IMR-90 (cell line): ENCODE data around the gene WDR74. TPM values are rescaled to one million over a fixed set of nuclear protein-coding genes. Genes with fewer than 3 reads are reported as not detected.

Experiments
- microRNA-seq, 2 experiments: library from miRNA; stranded (forward) in 1 of 2; unstranded in 1 of 2; fragments of 10-50 nt in 1 of 2; fragments of <30 nt in 1 of 2; gene quantifications in 1 of 2; microRNA quantifications in 1 of 2; one replicate each; pipeline versions ENCODE3 to v1.1.0; 2013 to 2020; ENCODE audit not compliant: insufficient read depth in 1 of 2, insufficient read length in 1 of 2, unreplicated experiment in 1 of 2
- polyA plus RNA-seq, 3 experiments: library from polyadenylated mRNA; depleted of rRNA; stranded (reverse); fragments of >200 nt; gene quantifications; 2 replicates each; pipeline ENCODE4 v1.2.3, GENCODE V29; 2012; ENCODE audit warnings: low replicate concordance in 1 of 3
- small RNA-seq, 5 experiments: library from RNA; depleted of rRNA; stranded (forward); fragments of <200 nt; gene quantifications; one replicate each; pipeline ENCODE3, GENCODE V24; 2012
- total RNA-seq: library from RNA; depleted of rRNA; stranded (reverse); fragments of >200 nt; gene quantifications from 2 replicates; pipeline ENCODE4 v1.2.3, GENCODE V29; 2012; rRNA removed

WDR74 gene
- total and polyA plus RNA-seq, 2 of the 4 experiments (the other 2 are of a cell fraction) = 38.4 to 44.3 TPM

Small RNAs within 50 kb of the gene (microRNA-seq; reads per million reads assigned to microRNA genes)
- gene MIR6514 (ENCODE audit: insufficient read depth in 1 of 2, insufficient read length in 1 of 2, unreplicated experiment in 1 of 2) = 1.1 to 41.3 reads per million in 2 experiments
- gene MIR6748 (ENCODE audit: unreplicated experiment) = not detected
- gene RF00099 (ENCODE audit: insufficient read depth, insufficient read length) = not detected
- gene RNU6-118P (ENCODE audit: insufficient read depth, insufficient read length) = not detected
- not detected for gene SNORD22 (ENCODE audit: insufficient read depth, insufficient read length)
- gene SNORD26 (ENCODE audit: insufficient read depth, insufficient read length) = not detected
- not detected for gene SNORD27 (ENCODE audit: insufficient read depth, insufficient read length)
- not detected for gene SNORD28 (ENCODE audit: insufficient read depth, insufficient read length)
- 51.7 reads per million, percentile 75 among the genes with 10 or more reads in this experiment for gene SNORD30 (ENCODE audit: insufficient read depth, insufficient read length)

Small RNAs within 50 kb of the gene (small RNA-seq; reads per million reads assigned to genes)
- gene MIR6514 (0 to 7.2 (median 3.7) reads per million in 5 experiments), gene RF00099 (0 reads per million in 5 experiments), gene RNU6-118P (0 reads per million in 5 experiments), gene SNORD22 (0 reads per million in 5 experiments), gene SNORD26 (0 reads per million in 5 experiments), gene SNORD27 (0 reads per million in 5 experiments), gene SNORD28 (0 reads per million in 5 experiments), gene SNORD30 (4.6 to 261 (median 33.3) reads per million in 5 experiments)

Other genes with a start within 250 kb of the WDR74 start
- 3.3 and 4.3 TPM in 2 replicates for gene TUT1, start 248.1 kb downstream of the WDR74 start, total RNA-seq
- 10.1 TPM in 2 replicates for gene TUT1, start 248.1 kb downstream of the WDR74 start, polyA plus RNA-seq (2012; rRNA removed)
- gene MTA2, start 237.7 kb downstream of the WDR74 start, total RNA-seq = 126 and 136 TPM in 2 replicates
- 28.0 and 34.8 TPM in 2 replicates for gene MTA2, start 237.7 kb downstream of the WDR74 start, polyA plus RNA-seq (2012; rRNA removed)
- gene EML3, start 226.8 kb downstream of the WDR74 start, total RNA-seq = 4.4 and 5.0 TPM in 2 replicates
- 24.7 and 26.1 TPM in 2 replicates for gene EML3, start 226.8 kb downstream of the WDR74 start, polyA plus RNA-seq (2012; rRNA removed)
- 2.2 TPM in 2 replicates for gene ROM1, start 226.3 kb downstream of the WDR74 start, total RNA-seq
- 1.7 and 2.5 TPM in 2 replicates for gene ROM1, start 226.3 kb downstream of the WDR74 start, polyA plus RNA-seq (2012; rRNA removed)
- 10.4 and 10.6 TPM in 2 replicates for gene B3GAT3, start 217.6 kb downstream of the WDR74 start, total RNA-seq
- 38.4 and 51.7 TPM in 2 replicates for gene B3GAT3, start 217.6 kb downstream of the WDR74 start, polyA plus RNA-seq (2012; rRNA removed)
- gene GANAB, start 193.0 kb downstream of the WDR74 start, total RNA-seq = 182 and 209 TPM in 2 replicates
- 323 and 344 TPM in 2 replicates for gene GANAB, start 193.0 kb downstream of the WDR74 start, polyA plus RNA-seq (2012; rRNA removed)
- gene INTS5, start 186.3 kb downstream of the WDR74 start, total RNA-seq = 8.9 and 11.8 TPM in 2 replicates
- gene INTS5, start 186.3 kb downstream of the WDR74 start, polyA plus RNA-seq (2012; rRNA removed) = 14.7 and 14.8 TPM in 2 replicates
- gene C11orf98, start 174.4 kb downstream of the WDR74 start, total RNA-seq = 41.2 and 53.6 TPM in 2 replicates
- gene C11orf98, start 174.4 kb downstream of the WDR74 start, polyA plus RNA-seq (2012; rRNA removed) = 62.3 and 68.9 TPM in 2 replicates
- 6.4 and 7.9 TPM in 2 replicates for gene CSKMT, start 174.3 kb downstream of the WDR74 start, total RNA-seq
- 5.3 and 6.2 TPM in 2 replicates for gene CSKMT, start 174.3 kb downstream of the WDR74 start, polyA plus RNA-seq (2012; rRNA removed)
- gene UQCC3, start 167.9 kb downstream of the WDR74 start, total RNA-seq = 5.7 and 6.7 TPM in 2 replicates
- gene UQCC3, start 167.9 kb downstream of the WDR74 start, polyA plus RNA-seq (2012; rRNA removed) = 9.7 and 13.7 TPM in 2 replicates
- 1.4 and 1.6 TPM in 2 replicates for gene LBHD1, start 167.3 kb downstream of the WDR74 start, total RNA-seq
- 2.9 and 4.0 TPM in 2 replicates for gene LBHD1, start 167.3 kb downstream of the WDR74 start, polyA plus RNA-seq (2012; rRNA removed)
- gene UBXN1, start 160.5 kb downstream of the WDR74 start, total RNA-seq = 50.0 and 83.0 TPM in 2 replicates
- gene UBXN1, start 160.5 kb downstream of the WDR74 start, polyA plus RNA-seq (2012; rRNA removed) = 81.6 and 96.9 TPM in 2 replicates
- gene LRRN4CL, start 150.1 kb downstream of the WDR74 start, total RNA-seq = 0.28 and 0.36 TPM in 2 replicates
- gene LRRN4CL, start 150.1 kb downstream of the WDR74 start, polyA plus RNA-seq (2012; rRNA removed) = 0.84 and 1.1 TPM in 2 replicates
- gene BSCL2, start 132.2 kb downstream of the WDR74 start, total RNA-seq = 19.4 and 26.2 TPM in 2 replicates
- 46.0 and 47.1 TPM in 2 replicates for gene BSCL2, start 132.2 kb downstream of the WDR74 start, polyA plus RNA-seq (2012; rRNA removed)
- gene GNG3, start 131.9 kb downstream of the WDR74 start, total RNA-seq = not detected in 2 replicates
- gene GNG3, start 131.9 kb downstream of the WDR74 start, polyA plus RNA-seq (2012; rRNA removed) = not detected in 2 replicates
- gene HNRNPUL2, start 112.1 kb downstream of the WDR74 start, total RNA-seq = 3.9 and 5.0 TPM in 2 replicates
- 25.5 and 30.2 TPM in 2 replicates for gene HNRNPUL2, start 112.1 kb downstream of the WDR74 start, polyA plus RNA-seq (2012; rRNA removed)
- 37.1 and 45.5 TPM in 2 replicates for gene TTC9C, start 111.1 kb downstream of the WDR74 start, total RNA-seq
- 29.1 and 32.9 TPM in 2 replicates for gene TTC9C, start 111.1 kb downstream of the WDR74 start, polyA plus RNA-seq (2012; rRNA removed)
- gene ZBTB3, start 85.4 kb downstream of the WDR74 start, total RNA-seq = 7.8 and 8.1 TPM in 2 replicates
- gene ZBTB3, start 85.4 kb downstream of the WDR74 start, polyA plus RNA-seq (2012; rRNA removed) = 2.3 and 3.4 TPM in 2 replicates
- 110 and 154 TPM in 2 replicates for gene POLR2G, start 78.0 kb downstream of the WDR74 start, total RNA-seq
- 157 and 165 TPM in 2 replicates for gene POLR2G, start 78.0 kb downstream of the WDR74 start, polyA plus RNA-seq (2012; rRNA removed)
- gene TAF6L, start 68.2 kb downstream of the WDR74 start, total RNA-seq = 8.1 and 9.5 TPM in 2 replicates
- gene TAF6L, start 68.2 kb downstream of the WDR74 start, polyA plus RNA-seq (2012; rRNA removed) = 13.5 and 14.5 TPM in 2 replicates
- gene TMEM179B, start 52.2 kb downstream of the WDR74 start, total RNA-seq = 20.0 and 29.4 TPM in 2 replicates
- 67.1 and 71.5 TPM in 2 replicates for gene TMEM179B, start 52.2 kb downstream of the WDR74 start, polyA plus RNA-seq (2012; rRNA removed)
- 9.7 and 14.2 TPM in 2 replicates for gene TMEM223, start 47.6 kb downstream of the WDR74 start, total RNA-seq
- gene TMEM223, start 47.6 kb downstream of the WDR74 start, polyA plus RNA-seq (2012; rRNA removed) = 15.7 and 18.0 TPM in 2 replicates
- 26.3 and 27.5 TPM in 2 replicates for gene NXF1, start 34.1 kb downstream of the WDR74 start, total RNA-seq
- gene NXF1, start 34.1 kb downstream of the WDR74 start, polyA plus RNA-seq (2012; rRNA removed) = 90.4 and 97.4 TPM in 2 replicates
- 48.6 and 49.5 TPM in 2 replicates for gene STX5, start 7.5 kb downstream of the WDR74 start, total RNA-seq
- gene STX5, start 7.5 kb downstream of the WDR74 start, polyA plus RNA-seq (2012; rRNA removed) = 43.1 and 43.5 TPM in 2 replicates
- not detected in 2 replicates for gene TEX54, start 6.7 kb downstream of the WDR74 start, total RNA-seq
- not detected in 2 replicates for gene TEX54, start 6.7 kb downstream of the WDR74 start, polyA plus RNA-seq (2012; rRNA removed)
- 114 and 140 TPM in 2 replicates for gene SLC3A2, start 41.3 kb upstream of the WDR74 start, total RNA-seq
- gene SLC3A2, start 41.3 kb upstream of the WDR74 start, polyA plus RNA-seq (2012; rRNA removed) = 239 TPM in 2 replicates
- gene CHRM1, start 81.8 kb upstream of the WDR74 start, total RNA-seq = not detected in 2 replicates
- gene CHRM1, start 81.8 kb upstream of the WDR74 start, polyA plus RNA-seq (2012; rRNA removed) = not detected in 2 replicates
- not detected in 2 replicates for gene SLC22A6, start 145.4 kb upstream of the WDR74 start, total RNA-seq
- gene SLC22A6, start 145.4 kb upstream of the WDR74 start, polyA plus RNA-seq (2012; rRNA removed) = not detected in 2 replicates
- gene SLC22A8, start 176.3 kb upstream of the WDR74 start, total RNA-seq = not detected in 2 replicates
- not detected in 2 replicates for gene SLC22A8, start 176.3 kb upstream of the WDR74 start, polyA plus RNA-seq (2012; rRNA removed)